Immature natural killer cell (primary cell): ENCODE measurements around the gene PZP. TPM values are rescaled to one million over a fixed set of nuclear protein-coding genes. Genes with fewer than 3 reads are reported as not detected.

Experiments
- DNase-seq, 3 donors: peaks; one replicate each; pipeline ENCODE4 v3.0.0; 2022; ENCODE audit warnings: mixed read lengths in 1 of 3
- H3K27ac Mint-ChIP-seq, 6 donors: one replicate each; pipeline ENCODE4 v1.8.0; 2020; ENCODE audit warnings: mixed read lengths in 6 of 6, mild to moderate bottlenecking in 5 of 6, inconsistent platforms in 4 of 6, moderate library complexity in 3 of 6
- H3K27me3 Mint-ChIP-seq, 3 donors: one replicate each; pipeline ENCODE4 v1.8.0; 2020 to 2021; ENCODE audit warnings: low read depth in 3 of 3, mild to moderate bottlenecking in 3 of 3, mixed read lengths in 3 of 3, moderate library complexity in 3 of 3, inconsistent platforms in 1 of 3
- H3K36me3 Mint-ChIP-seq, 3 donors: one replicate each; pipeline ENCODE4 v1.8.0; 2020; ENCODE audit warnings: mixed read lengths in 3 of 3, inconsistent platforms in 2 of 3, mild to moderate bottlenecking in 2 of 3
- H3K4me1 Mint-ChIP-seq, 2 donors: one replicate each; pipeline ENCODE4 v1.8.0; 2020; ENCODE audit warnings: inconsistent platforms in 2 of 2, mild to moderate bottlenecking in 2 of 2, mixed read lengths in 2 of 2, moderate library complexity in 1 of 2
- H3K4me3 Mint-ChIP-seq, 5 donors: one replicate each; pipeline ENCODE4 v1.8.0; 2020; ENCODE audit warnings: mild to moderate bottlenecking in 5 of 5, mixed read lengths in 5 of 5, inconsistent platforms in 3 of 5, moderate library complexity in 3 of 5
- H3K9me3 Mint-ChIP-seq, 6 donors: one replicate each; pipeline ENCODE4 v1.8.0; 2020; ENCODE audit warnings: mild to moderate bottlenecking in 6 of 6, mixed read lengths in 6 of 6, inconsistent platforms in 4 of 6, moderate library complexity in 3 of 6
- polyA plus RNA-seq, 3 donors: library from polyadenylated mRNA; unstranded; fragments of 300-500 nt; fragmentation: Illumina TruSeq; gene quantifications; one replicate each; pipeline ENCODE4 v1.2.3, GENCODE V29; 2021

PZP gene
- polyA plus RNA-seq, 3 donors from 2014 or later, result 0.22 to 0.62 TPM; not detected in 1

DNA sequence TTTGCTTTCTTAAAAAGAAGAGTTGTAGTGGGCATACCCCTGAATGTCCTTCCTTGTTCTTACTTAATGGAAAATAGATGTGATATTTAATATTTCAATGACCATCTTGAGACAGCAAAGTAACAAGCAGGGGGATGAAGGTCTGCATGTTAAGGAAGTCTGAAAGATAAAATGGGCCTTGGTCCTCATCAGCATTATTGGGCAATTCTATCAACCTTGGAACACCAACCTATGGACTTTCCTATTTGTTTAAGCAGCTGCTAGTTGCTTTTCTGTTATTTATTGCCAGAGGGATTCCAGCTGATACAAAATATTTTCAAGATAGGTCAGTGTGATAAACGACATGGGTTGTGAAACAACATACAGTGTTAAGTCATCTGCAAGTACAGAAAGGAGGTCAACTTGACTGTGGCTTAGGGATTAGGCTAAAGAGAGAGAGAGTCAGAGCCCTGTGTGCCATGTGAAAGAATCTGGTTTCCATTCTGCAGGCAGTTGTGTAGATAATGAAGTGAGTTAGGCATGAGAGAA, 76.1 kb downstream of the PZP start:
- DNase-seq, result no peak
- Mint-ChIP-seq H3K4me1 (peaks cover 0 to 14% of the 10 kb centered on the region in 2 donors), H3K9me3 (no peaks in the 10 kb centered on the region), H3K36me3 (peaks cover 8 to 11% (median 10%) of the 10 kb centered on the region in 3 donors), H3K27me3 (no peaks in the 10 kb centered on the region), H3K27ac (peak overlapping the region in 2 of 6 donors; percentile 6 to 18), H3K4me3 (no peak overlapping the region)

- Mint-ChIP-seq H3K27me3 (no peaks in the 10 kb centered on the region), H3K4me1 (peaks cover 0 to 8% of the 10 kb centered on the region in 2 donors), H3K4me3 (no peak overlapping the region), H3K9me3 (no peaks in the 10 kb centered on the region), H3K27ac (no peak overlapping the region), H3K36me3 (peaks cover 11 to 14% (median 13%) of the 10 kb centered on the region in 3 donors)
- DNase-seq, result no peak
Measured at GRCh38 chr12:9130244-9130643, 78.0 kb downstream of the PZP start.

GRCh38 chr12:9127936-9128663, 80.1 kb downstream of the PZP start:
- H3K4me1 Mint-ChIP-seq, result peaks cover 0 to 4% of the 10 kb centered on the region in 2 donors
- no peaks in the 10 kb centered on the region for H3K9me3 Mint-ChIP-seq
- no peaks in the 10 kb centered on the region for H3K27me3 Mint-ChIP-seq
- peak overlapping the region in 1 of 6 donors; percentile 17 for H3K27ac Mint-ChIP-seq
- H3K4me3 Mint-ChIP-seq, result no peak overlapping the region
- no peak for DNase-seq
- peaks cover 11 to 14% (median 13%) of the 10 kb centered on the region in 3 donors for H3K36me3 Mint-ChIP-seq

DNA sequence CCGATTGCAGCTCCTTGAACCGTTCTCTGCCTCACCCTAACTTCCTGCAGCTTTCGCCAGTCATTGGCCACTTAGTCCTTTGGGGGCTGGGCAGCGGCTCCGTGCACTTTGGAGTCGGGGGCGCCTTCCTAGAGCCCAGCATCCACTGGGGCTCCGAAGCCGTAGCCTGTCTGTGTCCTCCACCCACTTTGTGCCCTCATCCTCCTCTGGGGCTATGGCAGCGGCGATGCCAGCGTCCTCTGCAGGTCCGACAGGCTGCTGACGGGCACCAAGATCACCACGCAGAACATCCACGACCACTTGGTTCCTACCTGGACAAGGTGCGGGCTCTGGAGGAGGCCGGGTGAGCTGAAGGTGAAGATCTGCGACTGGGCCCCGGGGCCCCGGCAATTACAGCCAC, 80.7 kb downstream of the PZP start:
- Mint-ChIP-seq H3K27me3 (no peaks in the 10 kb centered on the region), H3K27ac (no peak overlapping the region), H3K4me3 (no peak overlapping the region), H3K36me3 (peaks cover 11 to 14% (median 13%) of the 10 kb centered on the region in 3 donors), H3K4me1 (peaks cover 0 to 4% of the 10 kb centered on the region in 2 donors), H3K9me3 (no peaks in the 10 kb centered on the region)
- no peak for DNase-seq

DNA sequence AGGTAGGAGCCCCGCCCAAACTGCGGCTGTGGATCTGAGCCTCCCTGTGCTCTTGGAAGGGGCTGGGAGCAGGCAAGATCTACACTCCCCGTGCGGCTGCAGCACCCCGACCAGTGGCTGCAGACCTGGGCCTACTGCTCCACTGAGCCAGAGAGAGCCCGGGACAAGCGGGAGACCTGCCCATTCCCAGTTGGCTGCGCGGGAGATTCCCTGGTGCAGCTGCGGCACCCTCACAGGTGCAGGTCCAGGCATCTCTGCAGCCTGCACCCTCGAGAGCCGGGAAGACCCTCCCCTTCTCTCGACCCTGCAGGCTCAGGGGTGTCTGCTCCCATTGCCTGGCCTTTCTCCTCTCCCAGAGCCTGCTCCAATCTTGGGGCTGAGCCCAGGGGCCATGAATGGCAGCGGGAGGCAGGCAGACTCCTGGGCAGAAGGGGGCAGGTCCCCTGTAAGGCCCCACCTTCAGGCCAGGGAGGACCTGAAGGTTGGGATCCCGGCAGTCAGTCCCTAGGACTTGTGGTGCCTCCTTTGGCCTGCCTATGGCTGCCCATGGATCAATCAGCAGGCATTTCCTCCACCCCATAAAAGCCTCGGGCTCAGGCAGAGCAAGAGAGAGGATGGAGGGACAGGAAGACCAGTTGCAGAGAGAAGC, 83.7 kb downstream of the PZP start:
- Mint-ChIP-seq H3K36me3 (peaks cover 5 to 10% (median 8%) of the 10 kb centered on the region in 3 donors), H3K9me3 (no peaks in the 10 kb centered on the region), H3K4me3 (no peak overlapping the region), H3K27me3 (peaks cover 0 to 2% (median 0%) of the 10 kb centered on the region in 3 donors), H3K27ac (no peak overlapping the region), H3K4me1 (peaks cover 0 to 5% of the 10 kb centered on the region in 2 donors)
- no peak for DNase-seq

GRCh38 chr12:9123781-9124382, 84.3 kb downstream of the PZP start:
- H3K36me3 Mint-ChIP-seq, result peaks cover 5 to 9% (median 6%) of the 10 kb centered on the region in 3 donors
- peaks cover 0 to 2% (median 1%) of the 10 kb centered on the region in 3 donors for H3K27me3 Mint-ChIP-seq
- DNase-seq, result no peak
- H3K4me1 Mint-ChIP-seq, result peaks cover 0 to 8% of the 10 kb centered on the region in 2 donors
- no peak overlapping the region for H3K27ac Mint-ChIP-seq
- no peak overlapping the region for H3K4me3 Mint-ChIP-seq
- no peaks in the 10 kb centered on the region for H3K9me3 Mint-ChIP-seq

GRCh38 chr12:9122091-9122609, 86.0 kb downstream of the PZP start:
- DNase-seq, result no peak
- Mint-ChIP-seq H3K27me3 (peaks cover 0 to 4% (median 1%) of the 10 kb centered on the region in 3 donors), H3K4me1 (peaks cover 4 to 18% of the 10 kb centered on the region in 2 donors), H3K36me3 (peaks cover 0 to 7% (median 4%) of the 10 kb centered on the region in 3 donors), H3K27ac (peak overlapping the region in 1 of 6 donors; percentile 56), H3K9me3 (no peaks in the 10 kb centered on the region), H3K4me3 (no peak overlapping the region)

- no peak for DNase-seq
- Mint-ChIP-seq H3K36me3 (no peaks in the 10 kb centered on the region), H3K4me1 (peaks cover 16 to 28% of the 10 kb centered on the region in 2 donors), H3K9me3 (no peaks in the 10 kb centered on the region), H3K27me3 (peaks cover 0 to 7% (median 1%) of the 10 kb centered on the region in 3 donors), H3K27ac (peak overlapping the region in 1 of 6 donors; percentile 3), H3K4me3 (no peak overlapping the region)
Measured at GRCh38 chr12:9120487-9121184, 87.6 kb downstream of the PZP start.

DNA sequence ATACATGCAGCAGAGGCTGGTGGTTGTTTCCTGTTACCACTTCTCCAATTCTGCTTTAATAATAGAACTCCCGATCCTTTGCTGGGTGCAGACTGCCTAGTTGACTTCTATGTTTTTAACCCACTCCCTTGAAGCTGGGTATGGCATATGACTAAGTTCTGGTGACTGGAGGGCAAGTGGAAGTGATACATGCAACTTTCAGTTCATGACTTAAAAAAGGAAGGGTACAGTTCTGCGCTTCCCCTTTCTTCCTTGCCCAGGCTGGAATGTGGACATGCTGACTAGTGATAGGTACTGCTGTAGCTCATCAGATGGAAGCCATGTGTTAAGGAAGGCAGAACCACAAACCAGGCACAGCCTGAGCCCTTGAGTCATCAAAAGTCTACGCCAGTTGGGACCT, 90.0 kb downstream of the PZP start:
- peak in 1 of 3 donors; percentile 9 for DNase-seq
- Mint-ChIP-seq H3K9me3 (no peaks in the 10 kb centered on the region), H3K4me1 (peaks cover 24 to 31% of the 10 kb centered on the region in 2 donors), H3K4me3 (no peak overlapping the region), H3K36me3 (peaks cover 4 to 7% (median 4%) of the 10 kb centered on the region in 3 donors), H3K27me3 (peaks cover 0 to 7% (median 1%) of the 10 kb centered on the region in 3 donors), H3K27ac (peak overlapping the region in 3 of 6 donors; percentile 12 to 52 (median 14))

- peaks cover 4 to 7% (median 6%) of the 10 kb centered on the region in 3 donors for H3K36me3 Mint-ChIP-seq
- DNase-seq, result no peak
- peaks cover 29% of the 10 kb centered on the region in 2 donors for H3K4me1 Mint-ChIP-seq
- H3K4me3 Mint-ChIP-seq, result no peak within 1 kb of the TSS
- no peaks in the 10 kb centered on the region for H3K9me3 Mint-ChIP-seq
- peak within 1 kb of the TSS; percentile 2 to 53 (median 42) for H3K27ac Mint-ChIP-seq
- peaks cover 1 to 5% (median 4%) of the 10 kb centered on the region in 3 donors for H3K27me3 Mint-ChIP-seq
Measured at GRCh38 chr12:9115731-9116559, 92.2 kb downstream of the PZP start, which contains the start of gene A2M. Gene A2M, minus strand, starts transcription at chr12:9115919. Its CDS starts 70 bp downstream, at chr12:9115849.

DNA sequence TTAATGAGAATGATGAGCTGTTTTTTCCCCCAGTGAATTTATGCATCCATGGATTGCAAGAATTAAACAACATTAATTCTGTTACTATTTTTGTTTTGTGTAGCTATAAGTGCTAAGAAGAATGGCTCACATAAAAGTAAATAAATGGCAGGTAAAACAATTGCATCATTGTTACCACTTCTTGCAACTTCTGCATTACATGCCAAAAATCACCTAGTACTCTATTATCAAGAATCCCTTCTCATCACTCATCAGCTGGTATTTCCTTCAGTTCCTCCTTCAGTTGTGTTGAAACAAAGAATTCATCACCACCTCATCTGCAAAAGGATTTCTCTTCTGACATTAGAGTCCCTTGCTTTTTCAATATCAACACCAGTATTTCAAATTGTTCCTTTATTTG, 93.2 kb downstream of the PZP start:
- peaks cover 4 to 7% (median 6%) of the 10 kb centered on the region in 3 donors for H3K36me3 Mint-ChIP-seq
- DNase-seq, result no peak
- H3K9me3 Mint-ChIP-seq, result no peaks in the 10 kb centered on the region
- peak overlapping the region in 1 of 6 donors; percentile 53 for H3K27ac Mint-ChIP-seq
- H3K4me1 Mint-ChIP-seq, result peaks cover 27 to 29% of the 10 kb centered on the region in 2 donors
- no peak overlapping the region for H3K4me3 Mint-ChIP-seq
- peaks cover 1 to 5% (median 4%) of the 10 kb centered on the region in 3 donors for H3K27me3 Mint-ChIP-seq

DNA sequence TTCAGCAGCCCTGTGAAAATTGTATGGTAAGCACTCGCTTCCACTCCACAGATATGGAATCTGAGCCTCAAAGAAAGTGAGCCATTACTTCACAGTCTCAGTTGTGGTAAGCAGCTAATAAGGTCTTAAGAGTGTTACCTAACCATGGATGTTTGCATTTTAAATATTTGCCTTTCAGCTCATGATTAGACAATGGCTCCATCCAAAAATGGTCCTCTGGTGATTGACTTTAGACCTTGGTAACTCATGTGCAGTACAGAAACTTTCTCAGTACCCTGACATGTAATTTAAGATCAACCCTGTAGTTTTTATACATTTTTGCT, 94.2 kb downstream of the PZP start:
- H3K4me3 Mint-ChIP-seq, result no peak overlapping the region
- no peaks in the 10 kb centered on the region for H3K9me3 Mint-ChIP-seq
- H3K27ac Mint-ChIP-seq, result no peak overlapping the region
- H3K4me1 Mint-ChIP-seq, result peaks cover 23 to 29% of the 10 kb centered on the region in 2 donors
- peaks cover 0 to 5% (median 4%) of the 10 kb centered on the region in 3 donors for H3K27me3 Mint-ChIP-seq
- H3K36me3 Mint-ChIP-seq, result peaks cover 4 to 10% (median 9%) of the 10 kb centered on the region in 3 donors
- no peak for DNase-seq
